Muscle of leg (tissue), 16 donors: Measurements from ENCODE around the gene RIT2. TPM values are rescaled to one million over a fixed set of nuclear protein-coding genes. Genes with fewer than 3 reads are reported as not detected.

ENCODE experiments used
- DNase-seq: peaks from one replicate; pipeline ENCODE4 v3.0.0; 2013
- H3K27ac ChIP-seq: one replicate; pipeline ENCODE4 v1.5.1; 2013; ENCODE audit warnings: mild to moderate bottlenecking, low read length, control low read depth
- H3K27me3 ChIP-seq: one replicate; pipeline ENCODE4 v1.6.1; 2013; ENCODE audit warnings: low read length; ENCODE audit not compliant: control insufficient read depth, insufficient read depth
- H3K36me3 ChIP-seq: one replicate; pipeline ENCODE4 v1.6.1; 2013; ENCODE audit warnings: low read length; ENCODE audit not compliant: control insufficient read depth, insufficient read depth
- H3K4me1 ChIP-seq: one replicate; pipeline ENCODE4 v1.6.1; 2013; ENCODE audit warnings: low read length; ENCODE audit not compliant: control insufficient read depth, insufficient read depth
- H3K4me3 ChIP-seq: one replicate; pipeline ENCODE4 v1.5.1; 2013; ENCODE audit warnings: low read length, control low read depth
- H3K9me3 ChIP-seq: replicated peaks from 2 replicates; pipeline ENCODE4 v1.6.1; 2013; ENCODE audit warnings: low read depth, low read length; ENCODE audit not compliant: control insufficient read depth
- WGBS: methylation state at CpG from one replicate; pipeline ENCODE4 v1.1.5; 2013; ENCODE audit warnings: missing lambda C conversion rate; ENCODE audit not compliant: insufficient coverage; 5-methylcytosine and 5-hydroxymethylcytosine counted together
- long read RNA-seq, 11 donors: transcript quantifications; one replicate each; lab custom pipeline, GENCODE V29; 2026
- polyA plus RNA-seq, 8 donors: library from polyadenylated mRNA; unstranded; fragments of 120-200 nt; gene quantifications; one replicate each; pipeline versions ENCODE4 v1.2.1 to v1.2.3, GENCODE V29; 2013; ENCODE audit warnings: inconsistent platforms in 1 of 8, low replicate concordance in 1 of 8; ENCODE audit not compliant: insufficient read length in 8 of 8, insufficient read depth in 1 of 8
- total RNA-seq: library from RNA; stranded (reverse); fragments of 120-200 nt; gene quantifications from one replicate; pipeline ENCODE4 v1.2.4, GENCODE V29; 2013

RIT2 gene
- total RNA-seq (not detected), polyA plus RNA-seq (not detected)
- long read RNA-seq, donor 1 = 0 reads
- long read RNA-seq, donor 2 = 0 reads
- long read RNA-seq, donor 3 = 0 reads
- long read RNA-seq, donor 4 = 0 reads
- long read RNA-seq, donor 5 = 0 reads
- long read RNA-seq, donor 6 = 0 reads
- long read RNA-seq, donor 7 = 0 reads
- long read RNA-seq, donor 8 = 0 reads
- long read RNA-seq, donor 9 = 0 reads
- long read RNA-seq, donor 10 = 0 reads
- long read RNA-seq, donor 11 = 0 reads

- DNase-seq = no peak
- Histone ChIP-seq H3K27me3 (no peaks in the 10 kb centered on the region), H3K27ac (no peak within 1 kb of the TSS), H3K4me3 (no peak within 1 kb of the TSS), H3K4me1 (no peaks in the 10 kb centered on the region), H3K9me3 (no peaks in the 10 kb centered on the region), H3K36me3 (no peaks in the 10 kb centered on the region)
- 62% methylated on average over 16 of the region's 18 CpGs for WGBS
These were observed at the start of gene RIT2 for GRCh38 chr18:43115076-43115921. RIT2 (minus strand) TSS chr18:43115685.

GRCh38 chr18:43161528-43161927, 46.0 kb upstream of the RIT2 start:
- no CpG with 5 or more reads among the region's 1 CpG for WGBS
- Histone ChIP-seq H3K9me3 (peaks cover 2% of the 10 kb centered on the region), H3K4me3 (no peak overlapping the region), H3K4me1 (no peaks in the 10 kb centered on the region), H3K36me3 (no peaks in the 10 kb centered on the region), H3K27ac (no peak overlapping the region), H3K27me3 (no peaks in the 10 kb centered on the region)
- DNase-seq = no peak

- Histone ChIP-seq H3K27me3 (no peaks in the 10 kb centered on the region), H3K36me3 (no peaks in the 10 kb centered on the region), H3K4me1 (no peaks in the 10 kb centered on the region), H3K9me3 (no peaks in the 10 kb centered on the region), H3K4me3 (no peak overlapping the region), H3K27ac (no peak overlapping the region)
- no CpG with 5 or more reads among the region's 1 CpG for WGBS
- DNase-seq = no peak
These were observed 45.0 kb upstream of the RIT2 start for GRCh38 chr18:43160509-43160908.

- no peaks in the 10 kb centered on the region for H3K9me3 ChIP-seq
These were observed 44.4 kb upstream of the RIT2 start for GRCh38 chr18:43159926-43160325.

GRCh38 chr18:43159086-43159770, 43.7 kb upstream of the RIT2 start:
- H3K36me3 ChIP-seq = no peaks in the 10 kb centered on the region
- WGBS = 82% methylated on average over 3 of the region's 5 CpGs
- no peak overlapping the region for H3K27ac ChIP-seq
- no peaks in the 10 kb centered on the region for H3K9me3 ChIP-seq
- no peak overlapping the region for H3K4me3 ChIP-seq
- no peaks in the 10 kb centered on the region for H3K4me1 ChIP-seq
- DNase-seq = peak; percentile 19
- no peaks in the 10 kb centered on the region for H3K27me3 ChIP-seq

More at GRCh38 chr18:43159926-43160325, 44.4 kb upstream of the RIT2 start:
- Histone ChIP-seq H3K4me3 (no peak overlapping the region), H3K4me1 (no peaks in the 10 kb centered on the region), H3K27ac (no peak overlapping the region), H3K27me3 (no peaks in the 10 kb centered on the region), H3K36me3 (no peaks in the 10 kb centered on the region)
- no peak for DNase-seq

- WGBS = no CpG with 5 or more reads among the region's 2 CpGs
- no peak overlapping the region for H3K4me3 ChIP-seq
- no peaks in the 10 kb centered on the region for H3K27me3 ChIP-seq
- DNase-seq = peak; percentile 3
- no peaks in the 10 kb centered on the region for H3K4me1 ChIP-seq
- no peak overlapping the region for H3K27ac ChIP-seq
- H3K9me3 ChIP-seq = no peaks in the 10 kb centered on the region
- H3K36me3 ChIP-seq = no peaks in the 10 kb centered on the region
These were observed 42.9 kb upstream of the RIT2 start for GRCh38 chr18:43158381-43158780.

- Histone ChIP-seq H3K4me3 (no peak overlapping the region), H3K9me3 (no peaks in the 10 kb centered on the region), H3K36me3 (no peaks in the 10 kb centered on the region), H3K4me1 (no peaks in the 10 kb centered on the region), H3K27ac (no peak overlapping the region), H3K27me3 (no peaks in the 10 kb centered on the region)
- WGBS = 90% methylated on average over 2 of the region's 3 CpGs
- no peak for DNase-seq
These were observed 40.4 kb upstream of the RIT2 start for GRCh38 chr18:43155842-43156241.

- DNase-seq = peak; percentile 40
- no CpG with 5 or more reads among the region's 2 CpGs for WGBS
- Histone ChIP-seq H3K9me3 (no peaks in the 10 kb centered on the region), H3K4me3 (no peak overlapping the region), H3K36me3 (no peaks in the 10 kb centered on the region), H3K27ac (no peak overlapping the region), H3K4me1 (no peaks in the 10 kb centered on the region), H3K27me3 (no peaks in the 10 kb centered on the region)
These were observed 32.7 kb upstream of the RIT2 start for GRCh38 chr18:43148231-43148630.

- no peaks in the 10 kb centered on the region for H3K27me3 ChIP-seq
- H3K9me3 ChIP-seq = no peaks in the 10 kb centered on the region
- no peak for DNase-seq
- no peaks in the 10 kb centered on the region for H3K4me1 ChIP-seq
- H3K36me3 ChIP-seq = no peaks in the 10 kb centered on the region
- no CpG with 5 or more reads among the region's 2 CpGs for WGBS
- no peak overlapping the region for H3K4me3 ChIP-seq
- H3K27ac ChIP-seq = no peak overlapping the region
These were observed 25.7 kb upstream of the RIT2 start for GRCh38 chr18:43141208-43141607.

GRCh38 chr18:43139288-43139946, 23.9 kb upstream of the RIT2 start:
- no peak for DNase-seq
- no peaks in the 10 kb centered on the region for H3K36me3 ChIP-seq
- H3K27me3 ChIP-seq = no peaks in the 10 kb centered on the region
- H3K9me3 ChIP-seq = no peaks in the 10 kb centered on the region
- no peak overlapping the region for H3K4me3 ChIP-seq
- H3K4me1 ChIP-seq = no peaks in the 10 kb centered on the region
- WGBS = 90% methylated on average over 16 of the region's 21 CpGs
- H3K27ac ChIP-seq = no peak overlapping the region
